HepG2 (cell line): Measurements from ENCODE around the gene ENPP7. TPM values are rescaled to one million over a fixed set of nuclear protein-coding genes. Genes with fewer than 3 reads are reported as not detected.

Source experiments
- BRD4 ChIP-seq: sonication (generic); formaldehyde crosslinking; IDR thresholded peaks from 2 replicates; pipeline ENCODE4 v1.4.0; 2020; ENCODE audit warnings: missing genetic modification reagents
- ELK4 ChIP-seq: sonication (generic); formaldehyde crosslinking; IDR thresholded peaks from 2 replicates; pipeline ENCODE4 v1.9.0; 2021; ENCODE audit warnings: missing genetic modification reagents, borderline replicate concordance
- GABPB1 ChIP-seq: IDR thresholded peaks from 2 replicates; pipeline ENCODE4 v1.6.1; 2016; ENCODE audit warnings: mild to moderate bottlenecking, missing genetic modification reagents, moderate library complexity, missing compliant biosample characterization
- HMGXB3 ChIP-seq: sonication (generic); formaldehyde crosslinking; IDR thresholded peaks from 2 replicates; pipeline ENCODE4 v1.4.0; 2020; ENCODE audit warnings: missing genetic modification reagents, borderline replicate concordance
- NCOA1 ChIP-seq: sonication (generic); formaldehyde crosslinking; IDR thresholded peaks from 2 replicates; pipeline ENCODE4 v1.9.0; 2021; ENCODE audit warnings: missing genetic modification reagents
- PCBP2 ChIP-seq: fragments of 200-400 bp; formaldehyde crosslinking; optimal IDR thresholded peaks from 2 replicates; pipeline ENCODE3; 2018; ENCODE audit warnings: low read length, low read depth; ENCODE audit not compliant: poor library complexity, severe bottlenecking
- PTBP1 ChIP-seq: fragments of 200-400 bp; formaldehyde crosslinking; IDR thresholded peaks from 2 replicates; pipeline ENCODE4 v1.6.1; 2018; ENCODE audit warnings: low read length, low read depth; ENCODE audit not compliant: poor library complexity, severe bottlenecking
- TCF12 ChIP-seq, 2 experiments: fragments of 450-650 bp in 1 of 2; sonication (generic) in 1 of 2; formaldehyde crosslinking in 1 of 2; IDR thresholded peaks; 2 replicates each; pipeline versions ENCODE4 v1.6.1 to v1.8.0; 2017 to 2022; ENCODE audit warnings: antibody characterized with exemption in 1 of 2, mild to moderate bottlenecking in 1 of 2, missing genetic modification reagents in 1 of 2, moderate library complexity in 1 of 2
- U2AF1 ChIP-seq: fragments of 200-400 bp; formaldehyde crosslinking; optimal IDR thresholded peaks from 2 replicates; pipeline ENCODE3; 2017; ENCODE audit warnings: mild to moderate bottlenecking, low read depth, low read length
- ZNF3 ChIP-seq: IDR thresholded peaks from 2 replicates; pipeline ENCODE4 v1.7.0; 2017; ENCODE audit warnings: inconsistent platforms
- ZNF329 ChIP-seq: sonication (generic); formaldehyde crosslinking; IDR thresholded peaks from 2 replicates; pipeline ENCODE4 v1.9.0; 2021; ENCODE audit warnings: low read depth, mild to moderate bottlenecking, missing genetic modification reagents
- ZNF607 ChIP-seq: sonication (generic); formaldehyde crosslinking; IDR thresholded peaks from 2 replicates; pipeline ENCODE4 v1.5.1; 2020; ENCODE audit warnings: missing genetic modification reagents, mild to moderate bottlenecking, borderline replicate concordance
- ZNF75D ChIP-seq: sonication (generic); formaldehyde crosslinking; IDR thresholded peaks from 2 replicates; pipeline ENCODE4 v1.8.1; 2023; ENCODE audit warnings: missing genetic modification reagents, mild to moderate bottlenecking, borderline replicate concordance
- ZNF768 ChIP-seq: sonication (generic); formaldehyde crosslinking; IDR thresholded peaks from 2 replicates; pipeline ENCODE4 v1.4.0; 2020; ENCODE audit warnings: missing genetic modification reagents
- ZNF83 ChIP-seq: sonication (generic); formaldehyde crosslinking; IDR thresholded peaks from 2 replicates; pipeline ENCODE4 v1.4.0; 2020; ENCODE audit warnings: missing genetic modification reagents, mild to moderate bottlenecking, borderline replicate concordance
- polyA plus RNA-seq, 8 experiments: library from polyadenylated mRNA; depleted of rRNA in 3 of 8; stranded (reverse) in 7 of 8; unstranded in 1 of 8; fragments of >200 nt; fragmentation: Illumina TruSeq in 4 of 8; extraction: Trizol in 4 of 8; gene quantifications; 2 replicates each; pipeline versions ENCODE4 v1.2.1 to v1.2.3, GENCODE V29; 2011 to 2016; ENCODE audit warnings: low read depth in 4 of 8, missing spikeins in 1 of 8, mixed read lengths in 1 of 8; ENCODE audit not compliant: insufficient read depth in 1 of 8
- total RNA-seq, 5 experiments: library from RNA; depleted of rRNA; stranded (reverse); fragments of >200 nt; fragmentation: Illumina TruSeq; extraction: Trizol; gene quantifications; 2 replicates each; pipeline ENCODE4 v1.2.3, GENCODE V29; 2016; ENCODE audit warnings: low read depth in 1 of 5
- TF ChIP-seq, protein P1 (sequence below): IDR thresholded peaks from 2 replicates; pipeline ENCODE4 v1.6.1; 2016; ENCODE audit warnings: control low read depth
- TF ChIP-seq, protein P2 (sequence below): sonication (generic); formaldehyde crosslinking; IDR thresholded peaks from 2 replicates; pipeline ENCODE4 v1.4.0; 2020; ENCODE audit warnings: low read depth, missing genetic modification reagents

Gene ENPP7
- total and polyA plus RNA-seq, 2 of the 13 experiments (the other 11 are each of a cell fraction or from before 2014, with no cell fraction given): 1.1 to 2.2 TPM

DNA sequence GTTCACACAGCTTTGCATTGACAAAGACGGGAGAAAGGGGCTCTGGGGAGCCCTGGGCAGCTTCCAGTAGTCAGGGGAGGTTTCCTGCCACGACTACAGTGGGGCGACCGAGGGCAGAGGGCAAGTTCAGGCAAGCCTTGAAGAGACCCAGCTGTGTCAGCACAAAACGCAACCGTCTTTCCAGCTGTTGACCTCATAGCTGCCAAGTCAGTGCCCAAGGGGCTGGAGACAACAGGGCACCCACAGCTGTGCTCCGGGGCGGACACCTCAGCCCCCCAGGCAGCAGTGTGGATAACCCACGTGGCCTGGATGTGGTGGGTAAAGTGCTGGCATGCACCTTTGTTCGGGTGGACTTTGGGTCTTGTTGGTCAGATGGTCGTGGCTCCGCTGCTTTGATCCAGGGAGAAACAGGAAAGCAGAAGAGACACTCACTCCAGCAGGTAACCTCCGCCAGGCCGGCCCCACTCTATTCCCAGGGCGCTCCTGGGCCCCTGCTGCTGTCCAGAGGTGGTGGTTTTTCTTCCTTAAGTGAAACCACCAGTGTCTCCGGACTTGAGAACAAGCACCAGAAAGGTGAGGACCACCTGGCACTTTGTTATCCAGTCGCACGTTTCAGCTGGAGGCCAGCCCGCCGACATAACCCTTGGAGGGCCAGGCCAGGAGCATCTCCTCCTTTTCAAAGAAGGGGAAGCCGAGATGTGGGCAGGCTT lies 29.6 kb downstream of the ENPP7 start (continued):
- peak; percentile 85 for TF ChIP-seq BRD4
- peak; percentile 98 for TF ChIP-seq ZNF83 (CRISPR knock-in tag)
- peak; percentile 99 for TF ChIP-seq ZNF607 (CRISPR knock-in tag)
- TF ChIP-seq U2AF1: peak; percentile 99
- TF ChIP-seq, protein P1, sequence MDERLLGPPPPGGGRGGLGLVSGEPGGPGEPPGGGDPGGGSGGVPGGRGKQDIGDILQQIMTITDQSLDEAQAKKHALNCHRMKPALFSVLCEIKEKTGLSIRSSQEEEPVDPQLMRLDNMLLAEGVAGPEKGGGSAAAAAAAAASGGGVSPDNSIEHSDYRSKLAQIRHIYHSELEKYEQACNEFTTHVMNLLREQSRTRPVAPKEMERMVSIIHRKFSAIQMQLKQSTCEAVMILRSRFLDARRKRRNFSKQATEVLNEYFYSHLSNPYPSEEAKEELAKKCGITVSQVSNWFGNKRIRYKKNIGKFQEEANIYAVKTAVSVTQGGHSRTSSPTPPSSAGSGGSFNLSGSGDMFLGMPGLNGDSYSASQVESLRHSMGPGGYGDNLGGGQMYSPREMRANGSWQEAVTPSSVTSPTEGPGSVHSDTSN (CRISPR knock-in tag): no peak
- TF ChIP-seq GABPB1 (CRISPR knock-in tag): peak; percentile 73
- no peak for TF ChIP-seq ZNF329 (CRISPR knock-in tag)
- no peak for TF ChIP-seq NCOA1 (CRISPR knock-in tag)
- TF ChIP-seq, protein P2, sequence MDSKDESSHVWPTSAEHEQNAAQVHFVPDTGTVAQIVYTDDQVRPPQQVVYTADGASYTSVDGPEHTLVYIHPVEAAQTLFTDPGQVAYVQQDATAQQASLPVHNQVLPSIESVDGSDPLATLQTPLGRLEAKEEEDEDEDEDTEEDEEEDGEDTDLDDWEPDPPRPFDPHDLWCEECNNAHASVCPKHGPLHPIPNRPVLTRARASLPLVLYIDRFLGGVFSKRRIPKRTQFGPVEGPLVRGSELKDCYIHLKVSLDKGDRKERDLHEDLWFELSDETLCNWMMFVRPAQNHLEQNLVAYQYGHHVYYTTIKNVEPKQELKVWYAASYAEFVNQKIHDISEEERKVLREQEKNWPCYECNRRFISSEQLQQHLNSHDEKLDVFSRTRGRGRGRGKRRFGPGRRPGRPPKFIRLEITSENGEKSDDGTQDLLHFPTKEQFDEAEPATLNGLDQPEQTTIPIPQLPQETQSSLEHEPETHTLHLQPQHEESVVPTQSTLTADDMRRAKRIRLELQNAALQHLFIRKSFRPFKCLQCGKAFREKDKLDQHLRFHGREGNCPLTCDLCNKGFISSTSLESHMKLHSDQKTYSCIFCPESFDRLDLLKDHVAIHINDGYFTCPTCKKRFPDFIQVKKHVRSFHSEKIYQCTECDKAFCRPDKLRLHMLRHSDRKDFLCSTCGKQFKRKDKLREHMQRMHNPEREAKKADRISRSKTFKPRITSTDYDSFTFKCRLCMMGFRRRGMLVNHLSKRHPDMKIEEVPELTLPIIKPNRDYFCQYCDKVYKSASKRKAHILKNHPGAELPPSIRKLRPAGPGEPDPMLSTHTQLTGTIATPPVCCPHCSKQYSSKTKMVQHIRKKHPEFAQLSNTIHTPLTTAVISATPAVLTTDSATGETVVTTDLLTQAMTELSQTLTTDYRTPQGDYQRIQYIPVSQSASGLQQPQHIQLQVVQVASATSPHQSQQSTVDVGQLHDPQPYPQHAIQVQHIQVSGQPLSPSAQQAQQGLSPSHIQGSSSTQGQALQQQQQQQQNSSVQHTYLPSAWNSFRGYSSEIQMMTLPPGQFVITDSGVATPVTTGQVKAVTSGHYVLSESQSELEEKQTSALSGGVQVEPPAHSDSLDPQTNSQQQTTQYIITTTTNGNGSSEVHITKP (CRISPR knock-in tag): no peak
- no peak for TF ChIP-seq TCF12 (IDR thresholded peaks at IDR 0.05)
- TF ChIP-seq TCF12 (CRISPR knock-in tag; IDR thresholded peaks at IDR 0.05): peak; percentile 97
- TF ChIP-seq PCBP2: no peak
- TF ChIP-seq ZNF75D: no peak
- TF ChIP-seq ZNF768: peak; percentile 51; the same call in 1 of the 2 replicates
- peak; percentile 71; the same call in 1 of the 2 replicates for TF ChIP-seq HMGXB3 (CRISPR knock-in tag)
- TF ChIP-seq ELK4 (CRISPR knock-in tag): no peak
- TF ChIP-seq ZNF3: no peak
- TF ChIP-seq PTBP1: no peak
